Testis (tissue), 2 donors: Measurements from ENCODE around the gene ST8SIA6.

Experiments used
- CTCF ChIP-seq, 3 experiments: fragments of 450-650 bp in 2 of 3; fragments of 200-600 bp in 1 of 3; sonication (generic) in 1 of 3; IDR thresholded peaks; one replicate each; pipeline ENCODE4 v1.5.1; 2016 to 2019; ENCODE audit warnings: antibody characterized with exemption in 3 of 3, mild to moderate bottlenecking in 2 of 3, moderate library complexity in 1 of 3
- POLR2A ChIP-seq: fragments of 450-650 bp; IDR thresholded peaks from one replicate; pipeline ENCODE4 v1.6.1; 2017; ENCODE audit warnings: antibody characterized with exemption, mild to moderate bottlenecking, moderate library complexity

- TF ChIP-seq CTCF (IDR thresholded peaks at IDR 0.05) (no peak), POLR2A (no peak)
Measured at GRCh38 chr10:17383801-17384555, 70.4 kb downstream of the ST8SIA6 start.
